GM19043 (cell line): ENCODE results near the gene SEPTIN11.
A peak's percentile ranks its signal among the peaks of the same experiment; 100 is the strongest.

ENCODE experiments used
- ATAC-seq: cut with Tn5 transposase; IDR thresholded peaks from one replicate; pipeline ENCODE4 v1.9.1; 2021; ENCODE audit warnings: low read depth; ENCODE audit not compliant: unreplicated experiment

Gene SEPTIN11

DNA sequence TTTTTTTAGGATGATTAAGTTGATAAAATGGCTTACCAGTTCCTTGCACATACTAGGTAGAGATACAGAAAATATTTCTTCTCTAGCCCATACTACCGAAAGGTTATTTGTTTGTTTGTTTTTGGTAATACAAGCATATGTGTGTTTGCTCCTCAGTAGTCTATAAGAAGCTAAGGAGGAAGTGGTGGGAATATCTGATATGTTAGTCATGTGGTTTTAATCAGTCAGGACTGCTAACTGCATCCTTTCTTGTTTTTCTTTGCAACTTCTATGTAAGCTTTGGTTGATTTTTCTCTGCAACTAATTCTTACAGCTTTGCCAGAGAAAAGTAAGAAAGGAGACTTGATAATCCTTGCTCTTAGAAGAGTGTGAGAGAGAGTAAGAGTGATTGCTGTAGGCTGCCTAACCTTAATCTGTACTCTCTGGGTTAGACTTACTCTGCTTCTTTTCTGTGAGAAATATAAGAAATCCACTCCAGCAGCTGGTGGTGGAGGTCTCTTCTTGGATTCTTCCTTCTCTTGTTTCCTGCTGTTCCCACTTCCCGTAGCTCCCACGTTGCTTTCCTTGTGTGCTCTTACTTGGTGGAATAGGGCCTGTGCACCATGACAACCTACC lies 28.3 kb downstream of the SEPTIN11 start:
- no peak for ATAC-seq

GRCh38 chr4:76979236-76979635 lies 29.7 kb downstream of the SEPTIN11 start:
- no peak for ATAC-seq

DNA sequence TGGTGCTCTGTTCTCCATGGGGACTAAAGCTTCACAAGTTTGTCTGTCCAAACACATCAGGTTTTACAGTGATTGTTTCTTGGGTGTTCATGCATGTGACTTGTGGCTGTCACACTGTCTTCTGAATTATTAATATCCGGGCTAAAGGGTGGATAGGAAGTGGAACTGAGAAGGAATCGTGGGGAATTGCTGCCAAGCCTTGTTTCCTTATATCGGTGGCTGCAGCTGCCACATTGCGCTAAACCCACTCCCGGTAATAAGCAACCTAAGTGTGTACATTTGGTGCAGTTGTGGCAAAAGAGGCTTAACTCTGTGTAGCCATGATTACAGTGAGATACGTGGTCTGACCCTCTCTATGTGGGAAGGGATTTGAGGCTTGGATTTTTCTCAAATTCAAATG lies 30.7 kb downstream of the SEPTIN11 start:
- ATAC-seq, result no peak

- no peak for ATAC-seq
Observed at GRCh38 chr4:76981644-76982043, 32.1 kb downstream of the SEPTIN11 start.

DNA sequence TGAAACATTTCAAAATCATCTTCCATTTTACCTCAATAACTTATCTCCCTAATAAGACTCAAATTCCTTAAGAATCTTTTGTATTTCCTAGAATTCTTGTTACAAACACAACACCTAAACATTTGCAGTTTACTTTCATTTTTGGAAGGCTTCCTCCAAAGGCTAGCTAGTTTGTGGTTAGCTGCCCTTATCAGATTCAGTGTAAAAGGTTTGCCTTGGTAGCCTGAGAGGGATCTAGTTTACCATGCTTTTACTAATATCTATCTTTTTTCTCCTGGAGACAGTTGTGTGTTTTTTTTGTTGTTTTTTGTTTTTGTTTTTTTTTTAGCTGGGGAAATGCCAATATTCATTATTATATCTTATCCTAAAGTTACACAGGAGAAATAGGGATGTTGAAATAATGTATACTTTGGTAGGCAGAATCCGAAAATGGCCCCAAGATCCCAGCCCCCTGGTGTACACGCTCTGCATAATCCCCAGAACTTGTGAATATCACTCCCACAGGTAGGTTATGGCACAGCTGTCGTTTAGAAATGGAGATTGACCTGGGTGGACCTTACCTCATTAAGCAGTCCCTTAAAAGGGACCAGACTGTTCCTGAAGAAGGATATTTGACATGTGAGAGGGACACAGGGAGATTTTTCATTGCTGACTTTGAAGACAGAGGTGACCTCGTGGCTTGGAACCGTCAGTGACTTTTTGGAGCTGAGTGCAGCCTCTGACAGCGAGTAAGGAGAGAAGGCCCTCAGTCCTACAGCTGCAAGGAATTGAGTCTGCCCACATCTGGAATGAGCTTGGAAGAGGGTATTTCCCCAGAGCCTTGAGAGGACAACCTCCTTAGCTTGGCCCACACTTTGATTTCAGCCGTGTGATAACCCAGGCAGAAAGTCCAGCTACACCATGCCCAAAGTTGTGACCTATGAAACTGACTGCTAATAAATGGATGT lies 33.4 kb downstream of the SEPTIN11 start:
- ATAC-seq, result no peak

- ATAC-seq, result peak; percentile 41
Observed at GRCh38 chr4:76984127-76984526, 34.6 kb downstream of the SEPTIN11 start.

DNA sequence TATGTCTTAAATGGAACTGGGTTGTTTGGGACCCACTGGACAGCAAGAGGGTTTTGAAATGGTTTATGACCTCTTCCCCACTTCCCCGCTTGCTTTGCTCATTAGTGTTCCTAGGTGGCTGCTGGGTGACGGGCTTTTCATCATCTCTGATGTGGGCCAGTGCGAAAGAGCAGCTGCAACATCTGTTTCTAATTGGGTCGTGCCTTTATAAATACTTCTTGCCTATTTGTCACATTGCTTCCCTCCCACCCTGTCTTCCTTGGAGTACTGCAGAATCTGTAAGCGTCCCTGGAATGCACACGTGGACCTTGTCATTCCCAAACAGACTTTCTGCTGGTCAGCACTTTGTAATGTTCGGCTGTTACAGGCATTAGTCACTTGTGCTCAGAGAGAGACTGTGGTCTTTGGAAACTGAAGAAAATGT lies 35.2 kb downstream of the SEPTIN11 start:
- ATAC-seq, result no peak

GRCh38 chr4:76987153-76987591 lies 37.6 kb downstream of the SEPTIN11 start:
- ATAC-seq, result no peak

DNA sequence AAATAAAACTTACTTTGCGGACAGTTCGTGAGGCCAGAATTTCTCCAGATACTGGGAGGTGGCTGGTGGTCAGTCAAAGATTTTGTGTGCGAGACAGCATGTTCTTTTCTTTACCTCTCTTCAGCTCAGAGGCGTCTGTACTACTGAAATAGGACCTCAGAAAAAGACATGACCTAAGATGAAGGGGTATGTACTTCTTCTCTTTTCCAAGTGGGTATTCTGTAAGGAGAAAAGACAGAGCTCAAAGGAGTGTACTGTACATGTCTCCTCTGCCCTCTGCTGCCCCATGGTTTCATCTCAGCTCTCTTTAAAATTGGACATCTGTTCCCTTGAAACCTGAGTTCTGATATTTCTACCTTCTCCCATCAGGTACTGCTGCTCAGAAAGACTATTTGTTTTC lies 38.1 kb downstream of the SEPTIN11 start:
- ATAC-seq, result no peak

- ATAC-seq, result no peak
Observed at GRCh38 chr4:76989391-76990061, 40.0 kb downstream of the SEPTIN11 start.

GRCh38 chr4:76990288-76991080 lies 40.9 kb downstream of the SEPTIN11 start:
- ATAC-seq, result no peak

GRCh38 chr4:76991161-76991660 lies 41.7 kb downstream of the SEPTIN11 start:
- no peak for ATAC-seq

GRCh38 chr4:76993787-76994641 lies 44.5 kb downstream of the SEPTIN11 start:
- ATAC-seq, result peak; percentile 88

DNA sequence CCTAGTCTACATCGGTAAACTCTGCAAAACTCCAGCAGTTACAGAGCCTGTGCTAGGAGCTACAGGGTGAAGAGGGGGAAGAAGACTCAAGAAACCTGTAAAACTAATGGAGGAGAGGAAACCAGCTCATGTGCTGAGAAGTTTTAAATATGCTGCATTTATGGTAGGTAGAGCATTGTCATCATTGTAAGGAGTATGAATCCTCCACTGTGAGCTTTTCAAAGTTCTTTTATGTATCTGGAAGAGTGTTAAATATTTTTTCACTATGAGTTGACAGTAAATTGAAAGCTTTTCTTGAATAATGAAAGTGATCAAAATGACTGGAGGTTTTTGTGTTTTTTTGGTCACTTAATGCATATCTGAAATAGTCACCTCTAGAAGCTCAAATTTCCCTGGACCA lies 46.2 kb downstream of the SEPTIN11 start:
- ATAC-seq, result no peak

GRCh38 chr4:76996445-76996844 lies 46.9 kb downstream of the SEPTIN11 start:
- no peak for ATAC-seq

DNA sequence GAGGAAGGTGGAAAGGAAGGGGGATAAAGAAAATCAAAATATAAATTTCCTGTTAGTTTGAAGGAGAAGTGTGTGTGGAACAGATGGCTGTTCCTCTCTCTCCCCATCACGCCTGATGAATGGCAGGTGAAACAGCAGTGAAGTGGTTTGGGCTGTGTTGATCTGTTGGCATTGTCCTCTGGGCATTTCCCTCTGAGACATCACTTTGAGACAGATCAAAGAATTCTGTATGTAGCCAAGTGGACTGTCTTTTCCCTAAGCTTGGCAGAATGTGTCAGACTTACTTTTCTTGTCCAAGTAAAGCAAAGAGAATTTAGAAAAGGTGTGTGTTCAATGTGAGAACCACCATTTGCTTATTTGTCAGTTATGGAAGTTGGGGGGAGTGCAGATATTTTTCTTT lies 47.5 kb downstream of the SEPTIN11 start:
- no peak for ATAC-seq

DNA sequence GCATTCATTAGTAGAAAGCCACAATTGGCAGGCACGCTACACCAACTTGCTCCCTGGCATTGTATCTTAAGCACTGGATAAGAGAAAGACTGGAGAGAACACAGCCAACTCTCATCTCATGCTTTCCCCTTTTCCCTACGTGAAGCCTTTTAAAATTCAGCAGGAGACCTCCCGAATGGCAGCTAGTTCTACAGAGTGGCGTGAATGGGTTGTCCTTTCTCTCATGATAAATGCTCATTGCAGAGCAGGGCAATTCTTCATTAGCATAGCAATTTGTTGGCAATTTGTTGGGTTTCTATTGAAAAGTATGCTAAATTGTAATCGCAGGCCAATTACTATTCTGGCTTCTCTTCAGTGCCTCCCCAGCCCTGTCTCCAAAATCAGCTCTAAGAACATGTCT lies 48.0 kb downstream of the SEPTIN11 start:
- ATAC-seq, result no peak

DNA sequence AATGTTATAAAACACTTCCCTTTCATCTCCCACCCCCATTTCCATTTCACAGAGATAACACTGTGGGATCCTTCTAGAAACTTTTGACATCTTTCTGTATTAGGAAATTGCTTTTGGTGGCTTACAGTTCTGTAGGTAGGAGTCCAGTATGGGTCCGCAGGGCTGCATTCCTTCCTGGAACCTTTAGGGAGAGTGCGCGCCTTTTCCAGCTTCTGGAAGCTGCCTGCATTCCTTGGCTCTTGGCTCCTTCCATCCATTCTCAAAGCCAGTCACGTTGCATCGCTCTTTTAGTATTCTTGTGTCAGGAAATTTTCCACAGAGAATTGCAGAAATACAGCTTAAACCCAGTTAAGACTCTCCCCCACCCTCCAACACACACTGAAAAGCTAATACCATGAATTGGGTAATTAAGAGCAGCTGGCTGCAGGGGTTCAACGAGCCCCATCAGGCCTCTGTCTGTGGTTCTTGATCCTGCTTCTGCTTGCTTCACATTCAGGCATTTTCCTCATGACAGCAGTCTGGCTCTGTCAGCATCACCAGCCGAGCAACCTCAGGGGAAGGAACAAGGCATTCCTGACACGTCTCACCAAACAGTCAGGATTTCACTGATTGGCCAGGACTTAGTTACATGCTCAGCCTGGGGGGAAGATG lies 48.8 kb downstream of the SEPTIN11 start:
- ATAC-seq, result no peak
